ENCODE data around the gene SEC24D.

GRCh38 chr4:118866442-118866841 lies 30.5 kb upstream of the SEC24D start:
- no peak for TF ChIP-seq CTCF (IDR thresholded peaks at IDR 0.05)
- no peak for TF ChIP-seq POLR2A (IDR thresholded peaks at IDR 0.05)

All from heart left ventricle (tissue), 13 donors.